AG04450 (cell line): ENCODE measurements around the gene INSYN2B. TPM values are rescaled to one million over a fixed set of nuclear protein-coding genes. Genes with fewer than 3 reads are reported as not detected.

Experiments
- CTCF ChIA-PET: fragments of 300-600, 350-600 bp; formaldehyde crosslinking; extraction: SDS; loops from one replicate; lab custom pipeline; 2022; ENCODE audit warnings: antibody characterized with exemption, inconsistent platforms; lab: Charles Lee
- POLR2A ChIA-PET: fragments of 350-600 bp; formaldehyde crosslinking; extraction: SDS; loops from one replicate; lab custom pipeline; 2021; ENCODE audit warnings: antibody characterized with exemption, inconsistent platforms; lab: Yijun Ruan, JAX
- DNase-seq: peaks from one replicate; pipeline ENCODE4 v3.0.0-alpha.2; 2011; ENCODE audit warnings: low read depth, low spot score
- H3K27ac ChIP-seq: one replicate; pipeline ENCODE4 v1.5.1; 2012; ENCODE audit warnings: low read depth, low read length, control low read depth
- H3K27me3 ChIP-seq: one replicate; pipeline ENCODE4 v1.6.0; 2012; ENCODE audit warnings: low read length; ENCODE audit not compliant: control insufficient read depth, insufficient read depth
- H3K4me3 ChIP-seq: 2 replicates; pipeline ENCODE4 v1.5.1; 2011; ENCODE audit warnings: mild to moderate bottlenecking, low read depth, low read length, control low read depth
- H3K9me3 ChIP-seq: 2 replicates; pipeline ENCODE4 v1.5.1; 2012; ENCODE audit warnings: low read length; ENCODE audit not compliant: control insufficient read depth, insufficient read depth
- CTCF ChIP-seq: IDR thresholded peaks from 2 replicates; pipeline ENCODE4 v1.5.1; 2011; ENCODE audit warnings: low read depth, low read length, control low read depth, inconsistent platforms
- polyA plus RNA-seq: library from polyadenylated mRNA; depleted of rRNA; stranded (reverse); fragments of >200 nt; gene quantifications from 2 replicates; pipeline ENCODE4 v1.2.3, GENCODE V29; 2011

The INSYN2B gene
- polyA plus RNA-seq, 1 experiment, result 6.8 TPM

GRCh38 chr5:169950333-169950732 is 30.0 kb downstream of the INSYN2B start:
- no peak for DNase-seq
- no peaks in the 10 kb centered on the region for H3K9me3 ChIP-seq
- no peak overlapping the region for H3K4me3 ChIP-seq
- H3K27me3 ChIP-seq, result no peaks in the 10 kb centered on the region
- no peak overlapping the region for H3K27ac ChIP-seq
- POLR2A ChIA-PET, result no interaction called here
- TF ChIP-seq CTCF, result no peak
- CTCF ChIA-PET, result no interaction called here

GRCh38 chr5:169946743-169947295 is 33.5 kb downstream of the INSYN2B start:
- no peak for TF ChIP-seq CTCF
- Histone ChIP-seq H3K27me3 (no peaks in the 10 kb centered on the region), H3K9me3 (no peaks in the 10 kb centered on the region), H3K4me3 (no peak overlapping the region), H3K27ac (peak overlapping the region; percentile 96)
- POLR2A ChIA-PET, result interaction anchor here (0.6 to 1.9 kb wide), 2 partner anchors 24 to 51 kb away, joined by 5 to 17 read pairs; no protein-coding TSS in a partner anchor
- CTCF ChIA-PET, result interaction anchor here (1.6 to 3.9 kb wide), 2 partner anchors 12 to 34 kb away, joined by 5 to 33 read pairs; partner anchors contain the start of gene INSYN2B
- DNase-seq, result peak; percentile 21

- CTCF ChIA-PET, result interaction anchor here (0.6 to 3.9 kb wide), 4 partner anchors 31 to 1631 kb away, joined by 3 to 33 read pairs (median 4); partner anchors contain the start of gene INSYN2B
- peak overlapping the region; percentile 23 for H3K4me3 ChIP-seq
- no peak for TF ChIP-seq CTCF
Observed at GRCh38 chr5:169945831-169946261, 34.4 kb downstream of the INSYN2B start.

GRCh38 chr5:169944922-169945680 is 35.2 kb downstream of the INSYN2B start:
- peak overlapping the region; percentile 23 for H3K4me3 ChIP-seq

More at GRCh38 chr5:169945831-169946261, 34.4 kb downstream of the INSYN2B start:
- peak overlapping the region; percentile 96 for H3K27ac ChIP-seq
- DNase-seq, result peak; percentile 86
- no peaks in the 10 kb centered on the region for H3K27me3 ChIP-seq
- H3K9me3 ChIP-seq, result no peaks in the 10 kb centered on the region
- POLR2A ChIA-PET, result interaction anchor here (0.8 to 1.9 kb wide), 6 partner anchors 11 to 34 kb away, joined by 3 to 17 read pairs (median 3); partner anchors contain the start of gene INSYN2B

More at GRCh38 chr5:169944922-169945680, 35.2 kb downstream of the INSYN2B start:
- ChIA-PET POLR2A (interaction anchor here (0.9 to 1.9 kb wide), 5 partner anchors 12 to 35 kb away, joined by 3 to 17 read pairs (median 3); partner anchors contain the start of gene INSYN2B), CTCF (interaction anchor here (0.6 to 3.9 kb wide), 4 partner anchors 32 to 1630 kb away, joined by 3 to 33 read pairs (median 4); partner anchors contain the start of gene INSYN2B)
- Histone ChIP-seq H3K27me3 (no peaks in the 10 kb centered on the region), H3K27ac (peak overlapping the region; percentile 96), H3K9me3 (no peaks in the 10 kb centered on the region)
- no peak for DNase-seq
- no peak for TF ChIP-seq CTCF
